K562 (cell line): ENCODE data around the gene RAB14. TPM values are rescaled to one million over a fixed set of nuclear protein-coding genes. Genes with fewer than 3 reads are reported as not detected.

Experiments
- ATAC-seq: fragments of 200-7000 bp; cut with Tn5 transposase; 3 replicates; pipeline ENCODE4 v1.9.1; 2020; ENCODE audit warnings: moderate library complexity
- BruUV-seq: library from RNA; stranded (reverse); fragments of 400-500 nt; replicated peaks from 2 replicates; lab custom pipeline; 2021; lab: Mats Ljungman, UMichigan
- CTCF ChIA-PET: fragments of 300-600 bp; formaldehyde crosslinking; extraction: SDS; loops from one replicate; lab custom pipeline; 2021; ENCODE audit warnings: low intra/inter-chr PET ratio; lab: Yijun Ruan, JAX
- POLR2A ChIA-PET: fragments of 300-600, 350-650 bp; sonication (Branson Sonifier 250); formaldehyde crosslinking; extraction: SDS; loops from one replicate; lab custom pipeline; 2021; ENCODE audit warnings: antibody characterized with exemption, inconsistent platforms; lab: Yijun Ruan, JAX
- DNase-seq, 4 experiments: peaks; one replicate each; pipeline versions ENCODE4 v3.0.0 to v3.0.0-alpha.2; 2011 to 2018; ENCODE audit warnings: low spot score in 3 of 4, mixed read lengths in 3 of 4; ENCODE audit errors: extremely low read depth in 1 of 4
- FAIRE-seq: peaks from 2 replicates; lab custom pipeline; 2011; peaks lifted over from hg19 to GRCh38; lab: Jason Lieb, UNC
- H2AFZ ChIP-seq: 2 replicates; pipeline ENCODE4 v1.6.0; 2011; ENCODE audit warnings: low read depth, low read length, control low read depth, inconsistent platforms
- H3K27ac ChIP-seq: fragments of 200-600 bp; 3 replicates; pipeline ENCODE4 v1.8.0; 2011; ENCODE audit warnings: low read depth, mild to moderate bottlenecking, control low read depth, inconsistent platforms, low read length, moderate library complexity, mixed read lengths; ENCODE audit errors: extremely low read depth
- H3K27me3 ChIP-seq, 2 experiments: fragments of 300-600 bp in 1 of 2; 2 replicates in 1 of 2; 3 replicates in 1 of 2; pipeline versions ENCODE4 v1.6.0 to v1.8.0; 2011; ENCODE audit warnings: inconsistent platforms in 2 of 2, low read length in 2 of 2, mild to moderate bottlenecking in 1 of 2, mixed read lengths in 1 of 2, moderate library complexity in 1 of 2; ENCODE audit not compliant: control insufficient read depth in 2 of 2, insufficient read depth in 2 of 2
- H3K36me3 ChIP-seq: fragments of 300-600 bp; 3 replicates; pipeline ENCODE4 v1.8.0; 2011; ENCODE audit warnings: mild to moderate bottlenecking, low read length, inconsistent platforms; ENCODE audit not compliant: control insufficient read depth, insufficient read depth
- H3K4me1 ChIP-seq, 2 experiments: fragments of 200-600 bp in 1 of 2; replicated peaks in 1 of 2; 2 replicates in 1 of 2; 3 replicates in 1 of 2; pipeline versions ENCODE4 v1.5.1 to v1.8.0; 2011; ENCODE audit warnings: inconsistent platforms in 2 of 2, low read length in 2 of 2, mild to moderate bottlenecking in 1 of 2, mixed read lengths in 1 of 2, moderate library complexity in 1 of 2; ENCODE audit not compliant: control insufficient read depth in 2 of 2, insufficient read depth in 2 of 2
- H3K4me2 ChIP-seq: 2 replicates; pipeline ENCODE4 v1.6.1; 2011; ENCODE audit warnings: low read length, control low read depth, inconsistent platforms, mixed read lengths; ENCODE audit not compliant: insufficient read depth
- H3K4me3 ChIP-seq: fragments of 200-600 bp; sonication (generic), shearing (Covaris generic); 2 replicates; pipeline ENCODE4 v1.5.1; 2016; ENCODE audit warnings: control low read depth, inconsistent platforms
- H3K79me2 ChIP-seq: fragments of 200-600 bp; 3 replicates; pipeline ENCODE4 v1.8.0; 2011; ENCODE audit warnings: low read length, inconsistent platforms; ENCODE audit not compliant: control insufficient read depth, insufficient read depth
- H3K9ac ChIP-seq, 2 experiments: 2 replicates each; pipeline versions ENCODE4 v1.6.0 to v1.6.1; 2011; ENCODE audit warnings: low read depth in 2 of 2, low read length in 2 of 2, control low read depth in 1 of 2, inconsistent platforms in 1 of 2, mild to moderate bottlenecking in 1 of 2, mixed read lengths in 1 of 2; ENCODE audit not compliant: insufficient read depth in 1 of 2
- H3K9me1 ChIP-seq: one replicate; pipeline ENCODE4 v1.6.0; 2011; ENCODE audit warnings: inconsistent platforms, mild to moderate bottlenecking, low read length, moderate library complexity; ENCODE audit not compliant: control insufficient read depth, insufficient read depth
- H3K9me3 ChIP-seq: replicated peaks from 2 replicates; pipeline ENCODE4 v1.5.1; 2011; ENCODE audit warnings: low read depth, low read length, inconsistent platforms; ENCODE audit not compliant: control insufficient read depth, insufficient read depth
- H4K20me1 ChIP-seq: replicated peaks from 2 replicates; pipeline ENCODE4 v1.6.1; 2011; ENCODE audit warnings: low read length, inconsistent platforms, mixed read lengths; ENCODE audit not compliant: control insufficient read depth, insufficient read depth
- BHLHE40 ChIP-seq: IDR thresholded peaks from 2 replicates; pipeline ENCODE4 v1.6.1; 2011; ENCODE audit warnings: low read length, improper control_type of control experiment
- CTBP1 ChIP-seq: fragments of 450-650 bp; IDR thresholded peaks from 2 replicates; pipeline ENCODE4 v1.6.1; 2016; ENCODE audit warnings: borderline replicate concordance
- GABPA ChIP-seq: fragments of 200-800 bp; sonication (Bioruptor generic); conservative IDR thresholded peaks from 2 replicates; pipeline ENCODE4 v1.6.1; 2016; ENCODE audit warnings: low read depth, missing genetic modification characterization, missing compliant biosample characterization
- HDAC1 ChIP-seq, 2 experiments: fragments of 450-650 bp; IDR thresholded peaks; 2 replicates each; pipeline ENCODE4 v1.6.1; 2016 to 2017; ENCODE audit warnings: inconsistent platforms in 1 of 2, mild to moderate bottlenecking in 1 of 2, moderate library complexity in 1 of 2
- IRF2 ChIP-seq: sonication (generic); formaldehyde crosslinking; IDR thresholded peaks from 2 replicates; pipeline ENCODE4 v1.8.1; 2022; ENCODE audit warnings: mild to moderate bottlenecking, missing genetic modification reagents
- NR1H2 ChIP-seq: sonication (generic); formaldehyde crosslinking; IDR thresholded peaks from 2 replicates; pipeline ENCODE4 v1.4.0; 2020; ENCODE audit warnings: mild to moderate bottlenecking, missing genetic modification reagents
- RBM39 ChIP-seq: fragments of 200-400 bp; formaldehyde crosslinking; optimal IDR thresholded peaks from 2 replicates; pipeline ENCODE3; 2018; ENCODE audit warnings: low read depth, low read length
- RNF219 ChIP-seq: fragments of 250-450 bp; sonication (Bioruptor Pico); IDR thresholded peaks from 2 replicates; pipeline ENCODE4 v1.5.0; 2022; ENCODE audit warnings: mild to moderate bottlenecking
- SAFB2 ChIP-seq: fragments of 200-400 bp; formaldehyde crosslinking; IDR thresholded peaks from 2 replicates; pipeline ENCODE4 v1.6.1; 2018; ENCODE audit warnings: borderline replicate concordance, low read length, low read depth, moderate library complexity; ENCODE audit not compliant: severe bottlenecking
- SRSF3 ChIP-seq: fragments of 200-400 bp; formaldehyde crosslinking; IDR thresholded peaks from 2 replicates; pipeline ENCODE4 v1.6.1; 2016; ENCODE audit warnings: mild to moderate bottlenecking, low read length, moderate library complexity; ENCODE audit not compliant: insufficient read depth
- ZNF696 ChIP-seq: fragments of 250-450 bp; sonication (Bioruptor Pico); conservative IDR thresholded peaks from 2 replicates; pipeline ENCODE4 v1.4.0; 2020; ENCODE audit warnings: mild to moderate bottlenecking, moderate library complexity
- WGBS: fragments of 100-300 bp; shearing (Covaris generic); methylation state at CpG from one replicate; pipeline ENCODE4 v1.1.6; 2016; ENCODE audit warnings: low coverage, mixed read lengths; ENCODE audit not compliant: insufficient coverage; ENCODE audit errors: missing lambda C conversion rate; 5-methylcytosine and 5-hydroxymethylcytosine counted together
- in situ Hi-C: fragments of 300-500 bp; cut with MboI; formaldehyde crosslinking; loops from 4 replicates; pipeline ENCODE4 v1.15.0; 2018; ENCODE audit warnings: inconsistent platforms, mixed read lengths
- intact Hi-C: fragments of 100-400 bp; cut with micrococcal nuclease; formaldehyde crosslinking; loops from 2 replicates; pipeline ENCODE4 v1.14.2; 2022
- polyA plus RNA-seq, 8 experiments: library from polyadenylated mRNA; depleted of rRNA in 4 of 8; stranded (reverse) in 5 of 8; unstranded in 3 of 8; fragments of >200 nt; fragmentation: Nextera tagmentation in 2 of 8; fragmentation: Illumina TruSeq in 1 of 8; extraction: Ambion mirVana in 2 of 8; extraction: Trizol in 1 of 8; gene quantifications; 2 replicates each; pipeline versions ENCODE4 v1.2.1 to v1.2.3, GENCODE V29; 2011 to 2014; ENCODE audit warnings: inconsistent platforms in 1 of 8, missing spikeins in 1 of 8
- total RNA-seq, 7 experiments: library from RNA; depleted of rRNA in 6 of 7; stranded (reverse); fragments of >200 nt in 6 of 7; fragmentation: Illumina TruSeq in 2 of 7; extraction: Trizol in 2 of 7; gene quantifications; 2 replicates each; pipeline versions ENCODE4 v1.2.1 to v1.2.3, GENCODE V29; 2011 to 2021; ENCODE audit warnings: low replicate concordance in 1 of 7

Gene RAB14
- total and polyA plus RNA-seq, 9 of the 15 experiments (the other 6 are each of a cell fraction or from before 2014, with no cell fraction given), result 10.3 to 41.8 (median 20.9) TPM

- Histone ChIP-seq H3K9me3 (no peaks in the 10 kb centered on the region), H4K20me1 (no peaks in the 10 kb centered on the region), H2AFZ (no peak overlapping the region), H3K9me1 (no peaks in the 10 kb centered on the region), H3K27ac (no peak overlapping the region), H3K27me3 (no peaks in the 10 kb centered on the region), H3K4me2 (no peak overlapping the region), H3K79me2 (peaks cover 69% of the 10 kb centered on the region), H3K36me3 (peaks cover 85% of the 10 kb centered on the region), H3K4me3 (no peak overlapping the region), H3K9ac (no peak overlapping the region), H3K4me1 (no peaks in the 10 kb centered on the region; a peak in 3 of 5 replicates)
- WGBS, result 88% methylated on average over 3 of the region's 3 CpGs
- POLR2A ChIA-PET, result interaction anchor here (1.0 to 2.0 kb wide), 6 partner anchors 9 to 27 kb away, joined by 3 to 10 read pairs (median 4); partner anchors contain the start of gene RAB14
- DNase-seq (no peak), FAIRE-seq (no peak), ATAC-seq (no peak)
- in situ Hi-C loops (no loop called here), intact Hi-C loops (no loop called here)
- CTCF ChIA-PET, result no interaction called here
- TF ChIP-seq CTBP1, result 0 out of 2 replicates have a peak, but pooled peaks have one; percentile 16
- TF ChIP-seq HDAC1 (IDR thresholded peaks at IDR 0.05), result no peak
- TF ChIP-seq SAFB2, result no peak
- BruUV-seq, result no TSS peak
Measured at GRCh38 chr9:121185178-121185745, 16.4 kb downstream of the RAB14 start.

GRCh38 chr9:121184463-121184862 lies 17.2 kb downstream of the RAB14 start:
- H3K4me3 ChIP-seq, result no peak overlapping the region
- no peak overlapping the region for H3K9ac ChIP-seq
- CTCF ChIA-PET, result no interaction called here
- ATAC-seq (no peak), FAIRE-seq (no peak), DNase-seq (no peak)
- no TSS peak for BruUV-seq
- POLR2A ChIA-PET, result interaction anchor here (0.6 to 1.8 kb wide), 7 partner anchors 8 to 169 kb away, joined by 3 to 8 read pairs (median 4); partner anchors contain the start of gene RAB14
- peaks cover 61% of the 10 kb centered on the region for H3K79me2 ChIP-seq
- no peaks in the 10 kb centered on the region for H3K9me1 ChIP-seq
- peaks cover 89% of the 10 kb centered on the region for H3K36me3 ChIP-seq
- H3K27me3 ChIP-seq, result no peaks in the 10 kb centered on the region
- no peaks in the 10 kb centered on the region for H4K20me1 ChIP-seq
- in situ Hi-C loops, result no loop called here
- peak overlapping the region; percentile 0; the same call in 1 of the 3 replicates for H3K27ac ChIP-seq
- H3K9me3 ChIP-seq, result no peaks in the 10 kb centered on the region
- intact Hi-C loops, result no loop called here
- no peak overlapping the region for H3K4me2 ChIP-seq
- no peaks in the 10 kb centered on the region; a peak in 3 of 5 replicates for H3K4me1 ChIP-seq
- H2AFZ ChIP-seq, result no peak overlapping the region
- TF ChIP-seq ZNF696 (CRISPR knock-in tag) (no peak), SRSF3 (no peak), GABPA (tag) (no peak), NR1H2 (no peak), RNF219 (CRISPR knock-in tag) (no peak), IRF2 (CRISPR knock-in tag) (no peak), RBM39 (no peak), BHLHE40 (no peak)
